Measurements from ENCODE around the gene FAM83E. TPM values are rescaled to one million over a fixed set of nuclear protein-coding genes. Genes with fewer than 3 reads are reported as not detected.
"Not testable (repeated sequence)": the region's sequence is repeated elsewhere in the genome, so short reads cannot be mapped to it uniquely, and the experiment has no call there.

The FAM83E gene
- total RNA-seq, 1 experiment from 2014 or later, result 0.06 TPM

- DNase-seq (ENCODE audit: low spot score), result no peak
Observed at GRCh38 chr19:48611872-48612271, 3.0 kb downstream of the FAM83E start.

- DNase-seq (ENCODE audit: low spot score), result no peak
Observed at GRCh38 chr19:48609571-48610108, 5.2 kb downstream of the FAM83E start.

GRCh38 chr19:48608798-48609263 is 6.0 kb downstream of the FAM83E start:
- no peak for DNase-seq (ENCODE audit: low spot score)

- DNase-seq (ENCODE audit: low spot score), result no peak
Observed at GRCh38 chr19:48607359-48607755, 7.5 kb downstream of the FAM83E start.

GRCh38 chr19:48606463-48607358 is 8.2 kb downstream of the FAM83E start, which contains the start of gene SPACA4:
Gene SPACA4, plus strand, starts transcription at chr19:48606742. Its CDS starts 237 bp downstream, at chr19:48606979.
- DNase-seq (ENCODE audit: low spot score), result no peak

- no peak for DNase-seq (ENCODE audit: low spot score)
Observed at GRCh38 chr19:48603850-48604249, 11.0 kb downstream of the FAM83E start.

- no peak for DNase-seq (ENCODE audit: low spot score)
Observed at GRCh38 chr19:48603449-48603848, 11.4 kb downstream of the FAM83E start.

- no peak for DNase-seq (ENCODE audit: low spot score)
Observed at GRCh38 chr19:48603001-48603400, 11.9 kb downstream of the FAM83E start.

- no peak for DNase-seq (ENCODE audit: low spot score)
Observed at GRCh38 chr19:48600679-48601417, 14.0 kb downstream of the FAM83E start.

GRCh38 chr19:48598996-48599700 is 15.7 kb downstream of the FAM83E start:
- no peak for DNase-seq (ENCODE audit: low spot score)

GRCh38 chr19:48596679-48597465 is 18.0 kb downstream of the FAM83E start:
- no peak for DNase-seq (ENCODE audit: low spot score)

- DNase-seq (ENCODE audit: low spot score), result no peak
Observed at GRCh38 chr19:48596237-48596636, 18.6 kb downstream of the FAM83E start.

- DNase-seq (ENCODE audit: low spot score), result no peak
Observed at GRCh38 chr19:48595833-48596232, 19.0 kb downstream of the FAM83E start.

GRCh38 chr19:48595171-48595570 is 19.7 kb downstream of the FAM83E start:
- DNase-seq (ENCODE audit: low spot score), result no peak

GRCh38 chr19:48591021-48591420 is 23.9 kb downstream of the FAM83E start:
- DNase-seq (ENCODE audit: low spot score), result no peak

- peak; percentile 88 for DNase-seq (ENCODE audit: low spot score)
Observed at GRCh38 chr19:48588670-48589401, 26.0 kb downstream of the FAM83E start.

GRCh38 chr19:48587387-48587786 is 27.5 kb downstream of the FAM83E start:
- DNase-seq (ENCODE audit: low spot score), result no peak

GRCh38 chr19:48582168-48582567 is 32.7 kb downstream of the FAM83E start:
- DNase-seq (ENCODE audit: low spot score), result no peak

GRCh38 chr19:48578891-48579290 is 36.0 kb downstream of the FAM83E start:
- DNase-seq (ENCODE audit: low spot score), result no peak

- DNase-seq (ENCODE audit: low spot score), result not testable (repeated sequence)
Observed at GRCh38 chr19:48577908-48578307, 37.0 kb downstream of the FAM83E start.
